Activated CD4-positive, alpha-beta T cell treated with anti-CD3 and anti-CD28 coated beads for 36 hours (primary cell): ENCODE results near the gene MEG3. TPM values are rescaled to one million over a fixed set of nuclear protein-coding genes. Genes with fewer than 3 reads are reported as not detected.

Source experiments
- ATAC-seq: fragments of 200-7000 bp; cut with Tn5 transposase; one replicate; pipeline ENCODE4 v1.10.0; 2021; ENCODE audit warnings: mild to moderate bottlenecking, moderate library complexity
- CTCF ChIA-PET: fragments of 350-600 bp; sonication (Branson Sonifier 250); formaldehyde crosslinking; loops from one replicate; lab custom pipeline; 2021; ENCODE audit warnings: antibody characterized with exemption; lab: Charles Lee
- POLR2A ChIA-PET: fragments of 350-600 bp; sonication (Branson Sonifier 250); formaldehyde crosslinking; loops from one replicate; lab custom pipeline; 2021; ENCODE audit warnings: antibody characterized with exemption, inconsistent platforms; lab: Charles Lee
- DNase-seq: peaks from one replicate; pipeline ENCODE4 v3.0.0-alpha.2; 2020
- H3K27ac Mint-ChIP-seq: one replicate; pipeline ENCODE4 v1.8.0; 2021; ENCODE audit warnings: mixed read lengths
- H3K27me3 Mint-ChIP-seq: one replicate; pipeline ENCODE4 v1.8.0; 2021; ENCODE audit warnings: mixed read lengths
- H3K36me3 Mint-ChIP-seq: one replicate; pipeline ENCODE4 v1.8.0; 2021; ENCODE audit warnings: low read depth, mixed read lengths
- H3K4me1 Mint-ChIP-seq: one replicate; pipeline ENCODE4 v1.8.0; 2021; ENCODE audit warnings: mixed read lengths
- H3K4me3 Mint-ChIP-seq: one replicate; pipeline ENCODE4 v1.8.0; 2021; ENCODE audit warnings: mild to moderate bottlenecking, moderate library complexity, mixed read lengths
- H3K9me3 Mint-ChIP-seq: one replicate; pipeline ENCODE4 v1.8.0; 2021; ENCODE audit warnings: low read depth, mixed read lengths
- intact Hi-C, 2 experiments: fragments of 100-400 bp; cut with DNase I in 1 of 2; cut with micrococcal nuclease in 1 of 2; formaldehyde crosslinking; loops; one replicate each; pipeline versions ENCODE4 v1.14.2 to v1.15.1; 2022 to 2024; cut with DNase I, micrococcal nuclease
- total RNA-seq, 2 experiments: library from RNA; stranded (reverse); gene quantifications; one replicate each; pipeline ENCODE4 v1.2.3, GENCODE V29; 2021

Gene MEG3
- total RNA-seq, 2 experiments from 2014 or later, result not detected

DNA sequence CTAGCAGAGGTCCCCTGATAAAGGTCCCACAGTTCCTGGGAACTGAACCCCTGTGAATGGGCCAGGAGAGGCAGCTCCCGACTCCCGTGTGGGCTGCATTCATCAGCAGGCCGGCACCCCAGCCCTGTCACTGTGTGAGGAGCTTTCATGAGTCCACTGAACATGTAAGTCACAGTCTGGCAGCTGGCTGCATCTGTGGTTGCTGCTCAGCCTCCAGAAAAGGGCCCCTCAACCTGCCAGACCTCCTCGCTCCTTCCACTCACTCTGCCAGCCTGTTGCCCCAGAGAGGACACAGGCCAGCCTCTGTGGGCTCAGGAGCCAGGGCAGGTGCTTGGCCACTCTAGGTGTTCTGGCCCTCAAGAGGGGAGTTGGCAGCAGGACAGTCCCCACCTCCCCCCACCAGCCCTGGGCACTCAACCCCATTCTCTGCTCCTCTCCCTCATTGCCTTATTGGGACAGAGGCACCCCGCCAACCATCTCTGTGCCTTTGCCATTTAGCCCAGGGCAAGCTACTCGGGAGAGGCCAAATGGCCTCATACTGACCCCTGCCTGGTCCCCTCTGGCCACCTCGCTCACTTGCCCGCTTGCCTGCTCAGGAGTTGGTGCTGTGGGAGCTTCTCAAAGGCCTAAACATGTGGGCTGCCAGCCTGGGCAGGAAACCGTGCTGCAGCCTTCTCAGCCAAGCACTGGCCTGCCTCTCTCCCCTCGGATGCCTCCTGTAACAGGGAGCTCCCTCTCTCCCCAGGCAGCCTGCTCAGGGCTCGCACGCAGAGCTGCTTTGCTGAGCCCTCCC, 75.7 kb downstream of the MEG3 start:
- Mint-ChIP-seq H3K36me3 (no peaks in the 10 kb centered on the region), H3K4me1 (no peaks in the 10 kb centered on the region), H3K4me3 (no peak overlapping the region), H3K27me3 (peaks cover 46% of the 10 kb centered on the region), H3K27ac (no peak overlapping the region), H3K9me3 (no peaks in the 10 kb centered on the region)
- ChIA-PET CTCF (interaction anchor here (0.8 kb wide), 1 partner anchor 65 kb away, joined by 3 read pairs; no protein-coding TSS in a partner anchor), POLR2A (no interaction called here)
- DNase-seq (no peak), ATAC-seq (no peak)
- intact Hi-C loops, result loop anchor here in 1 of 2 experiments (1.0 to 2.0 kb wide), 2 partner anchors 51 to 192 kb away; no protein-coding TSS in a partner anchor

DNA sequence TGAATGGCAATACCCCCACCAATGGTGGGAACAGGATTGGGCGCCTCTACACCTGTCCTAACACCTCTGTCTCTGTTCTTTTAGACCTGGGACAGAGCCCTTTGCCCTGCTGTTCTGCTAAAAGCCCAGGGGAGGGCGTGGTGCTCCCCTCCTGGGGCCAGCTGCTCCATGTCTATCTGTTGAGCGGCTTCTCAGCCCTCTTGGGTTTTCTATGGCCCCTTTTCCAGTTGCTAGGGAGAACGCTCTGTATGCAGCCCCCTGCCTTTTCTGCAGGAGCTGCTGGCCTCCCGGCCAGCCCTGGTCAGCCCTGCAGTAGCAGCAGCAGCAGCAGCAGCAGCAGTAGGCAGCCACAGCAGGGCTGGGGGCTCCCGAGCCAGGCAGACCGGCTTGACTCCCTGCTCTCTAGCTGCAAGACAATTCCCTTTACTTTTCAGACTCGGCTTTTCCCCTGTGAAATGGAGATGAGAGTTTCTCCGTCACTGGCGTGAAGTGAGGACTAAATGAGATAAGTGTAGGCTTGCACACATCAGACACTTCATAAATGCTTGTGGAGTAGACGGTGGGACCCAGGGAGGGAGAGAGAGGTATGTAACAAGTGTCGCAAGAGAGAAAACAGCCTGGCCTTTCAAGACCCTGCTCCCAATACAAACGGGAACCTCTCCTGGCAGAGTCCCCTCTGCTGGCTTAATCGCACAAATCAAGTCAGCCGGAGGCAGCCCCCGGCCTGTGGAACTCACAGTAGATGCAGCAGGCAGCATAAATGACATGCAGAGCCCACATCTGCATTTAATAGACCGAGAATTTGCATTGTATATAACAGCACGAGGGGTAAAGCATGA, 76.6 kb downstream of the MEG3 start:
- ChIA-PET CTCF (interaction anchor here (0.8 kb wide), 1 partner anchor 64 kb away, joined by 3 read pairs; no protein-coding TSS in a partner anchor), POLR2A (no interaction called here)
- no peak for DNase-seq
- no peaks in the 10 kb centered on the region for H3K9me3 Mint-ChIP-seq
- no peak for ATAC-seq
- no peak overlapping the region for H3K4me3 Mint-ChIP-seq
- no peaks in the 10 kb centered on the region for H3K36me3 Mint-ChIP-seq
- no peak overlapping the region for H3K27ac Mint-ChIP-seq
- H3K4me1 Mint-ChIP-seq, result no peaks in the 10 kb centered on the region
- H3K27me3 Mint-ChIP-seq, result peaks cover 41% of the 10 kb centered on the region
- intact Hi-C loops, result no loop called here

DNA sequence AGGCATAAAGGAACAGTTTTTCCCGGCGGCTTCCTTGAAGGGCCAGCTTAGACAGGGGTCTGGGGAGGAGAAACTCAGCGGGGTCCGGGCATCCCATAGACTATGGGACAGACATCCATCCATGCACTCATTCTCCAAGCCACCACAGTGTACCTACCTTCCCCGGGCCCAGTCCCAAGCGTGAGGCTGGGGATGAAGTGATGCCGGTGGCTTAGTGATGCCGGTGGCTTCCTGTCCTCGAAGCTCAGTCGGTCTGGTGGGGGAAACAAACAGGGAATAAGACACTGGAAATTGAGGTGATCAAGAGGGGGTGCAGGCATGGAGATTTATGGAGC, 77.2 kb downstream of the MEG3 start:
- H3K4me1 Mint-ChIP-seq, result no peaks in the 10 kb centered on the region
- ChIA-PET POLR2A (no interaction called here), CTCF (no interaction called here)
- H3K36me3 Mint-ChIP-seq, result no peaks in the 10 kb centered on the region
- no peak for DNase-seq
- H3K9me3 Mint-ChIP-seq, result no peaks in the 10 kb centered on the region
- H3K27me3 Mint-ChIP-seq, result peaks cover 40% of the 10 kb centered on the region
- ATAC-seq, result no peak
- no peak overlapping the region for H3K27ac Mint-ChIP-seq
- H3K4me3 Mint-ChIP-seq, result no peak overlapping the region
- intact Hi-C loops, result no loop called here

DNA sequence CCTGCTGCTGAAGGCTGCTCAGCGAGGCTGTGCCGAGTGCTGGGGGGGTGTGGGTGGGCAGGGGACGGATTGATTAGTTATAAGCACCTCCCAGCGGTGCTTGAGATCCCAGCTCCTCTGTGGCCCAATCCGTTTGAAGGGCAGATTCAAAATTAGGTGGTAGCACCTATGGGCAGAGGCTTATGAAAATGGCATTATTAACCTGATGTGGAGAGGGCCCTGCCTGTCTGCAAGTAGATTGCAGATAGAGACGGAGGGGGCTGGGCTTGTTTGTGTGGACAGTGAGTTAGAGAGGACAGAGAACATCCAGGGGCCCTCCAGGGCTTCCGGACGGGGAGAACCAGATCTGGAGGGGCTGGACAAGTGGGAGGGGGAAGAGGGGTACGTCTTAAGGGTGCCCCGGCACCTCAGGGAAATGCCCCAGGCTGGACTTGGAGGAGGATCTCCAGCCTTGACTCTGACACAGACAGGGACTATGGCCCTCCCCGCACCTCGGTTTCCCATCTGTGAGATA, 77.8 kb downstream of the MEG3 start, which contains the start of gene RTL1:
RTL1 (minus strand) TSS at position 51 of the 514 bp plus-strand sequence. CDS start 18,934 bp downstream, outside the sequence.
- Mint-ChIP-seq H3K9me3 (no peaks in the 10 kb centered on the region), H3K4me1 (no peaks in the 10 kb centered on the region), H3K4me3 (no peak within 1 kb of the TSS), H3K36me3 (no peaks in the 10 kb centered on the region), H3K27me3 (peaks cover 40% of the 10 kb centered on the region), H3K27ac (no peak within 1 kb of the TSS)
- ATAC-seq, result no peak
- ChIA-PET POLR2A (no interaction called here), CTCF (no interaction called here)
- intact Hi-C loops, result no loop called here
- DNase-seq, result no peak

DNA sequence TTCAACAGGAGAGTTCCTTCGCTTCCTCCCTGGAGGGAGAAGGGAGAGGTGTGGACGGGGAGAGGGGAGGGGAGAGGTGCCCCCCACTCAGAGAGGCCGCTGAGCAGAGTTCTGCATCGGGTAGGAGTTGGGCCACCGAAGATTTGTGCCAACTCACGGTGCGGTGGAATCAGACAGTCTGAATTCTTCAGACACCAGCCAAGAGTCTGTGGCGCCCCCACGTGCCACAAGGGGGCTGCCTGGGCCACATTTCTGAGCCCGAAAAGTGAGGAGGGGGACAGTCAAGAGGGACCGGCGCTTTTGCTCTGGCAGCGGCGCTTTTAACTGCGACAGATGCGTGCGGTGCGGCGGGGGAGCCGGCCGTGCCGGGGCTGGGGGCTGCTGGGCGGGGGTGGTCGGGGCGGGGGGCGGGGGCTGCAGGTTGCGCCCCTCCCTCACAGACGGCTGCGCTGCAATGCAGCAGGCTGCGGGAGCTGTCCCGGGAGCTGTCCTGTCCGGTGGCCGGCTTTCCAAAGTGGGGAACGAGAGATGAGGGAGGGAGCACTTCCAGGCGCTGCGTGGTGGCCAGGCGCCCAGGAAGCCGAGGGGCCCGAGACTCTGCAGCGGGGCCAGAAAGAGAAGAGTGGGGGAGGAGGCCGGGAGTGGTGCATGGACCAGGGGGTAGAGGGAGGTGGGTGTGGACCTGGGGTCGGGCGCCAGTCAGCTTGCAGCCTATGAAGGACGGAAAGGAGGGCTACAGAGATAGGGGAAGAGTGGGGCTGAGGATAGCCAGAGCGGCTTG, 78.6 kb downstream of the MEG3 start:
- DNase-seq (no peak), ATAC-seq (no peak)
- Mint-ChIP-seq H3K4me3 (no peak overlapping the region), H3K9me3 (no peaks in the 10 kb centered on the region), H3K4me1 (no peaks in the 10 kb centered on the region), H3K36me3 (no peaks in the 10 kb centered on the region), H3K27me3 (peaks cover 34% of the 10 kb centered on the region), H3K27ac (no peak overlapping the region)
- intact Hi-C loops, result loop anchor here in 1 of 2 experiments (5.0 kb wide), 1 partner anchor 723 kb away; no protein-coding TSS in a partner anchor
- POLR2A ChIA-PET, result no interaction called here
- CTCF ChIA-PET, result interaction anchor here (0.7 kb wide), 1 partner anchor 316 kb away, joined by 3 read pairs; no protein-coding TSS in a partner anchor

DNA sequence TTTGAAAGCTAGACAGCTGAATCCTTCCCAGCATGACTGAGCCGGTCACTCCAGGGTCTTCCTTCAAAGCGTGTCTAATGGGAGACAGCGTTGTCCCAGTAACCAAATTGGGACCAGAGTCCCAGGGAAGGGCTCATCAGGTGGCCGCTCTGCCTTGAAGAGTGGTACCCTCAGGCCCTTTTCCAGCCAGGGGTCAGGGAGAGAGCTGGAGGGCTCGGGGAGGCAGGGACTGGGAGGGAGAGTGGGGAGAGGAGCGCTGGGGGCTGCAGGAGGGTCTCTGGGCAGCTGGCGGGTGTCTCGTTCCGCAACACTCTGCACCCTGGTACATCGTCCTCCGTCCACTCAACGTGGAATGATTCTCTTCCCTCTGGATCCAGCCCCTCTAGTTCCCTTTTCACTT, 79.2 kb downstream of the MEG3 start:
- H3K9me3 Mint-ChIP-seq, result no peaks in the 10 kb centered on the region
- H3K4me1 Mint-ChIP-seq, result no peaks in the 10 kb centered on the region
- H3K36me3 Mint-ChIP-seq, result no peaks in the 10 kb centered on the region
- intact Hi-C loops, result loop anchor here in 1 of 2 experiments (5.0 kb wide), 1 partner anchor 722 kb away; no protein-coding TSS in a partner anchor
- no peak for ATAC-seq
- ChIA-PET CTCF (interaction anchor here (0.7 kb wide), 1 partner anchor 317 kb away, joined by 3 read pairs; no protein-coding TSS in a partner anchor), POLR2A (no interaction called here)
- H3K4me3 Mint-ChIP-seq, result no peak overlapping the region
- peaks cover 30% of the 10 kb centered on the region for H3K27me3 Mint-ChIP-seq
- no peak overlapping the region for H3K27ac Mint-ChIP-seq
- no peak for DNase-seq

DNA sequence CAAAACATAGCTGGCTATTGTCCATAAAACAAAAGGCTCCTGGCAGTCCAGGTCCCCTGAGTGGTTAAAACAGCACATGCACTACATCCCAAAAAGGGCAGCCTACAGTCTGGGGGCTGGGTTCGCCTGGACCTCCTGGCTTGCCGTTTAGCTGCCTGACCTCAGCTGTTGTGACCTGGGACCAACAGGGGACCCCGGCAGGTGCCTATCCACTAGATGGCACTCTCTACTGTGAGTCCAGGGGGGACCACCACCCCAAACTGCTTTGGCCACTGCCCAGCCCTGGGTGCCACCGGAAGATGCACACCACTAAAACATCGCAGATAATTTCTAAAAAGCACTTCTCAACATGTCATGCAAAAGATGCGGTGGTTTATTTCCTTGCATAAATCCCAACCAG, 80.5 kb downstream of the MEG3 start:
- CTCF ChIA-PET, result no interaction called here
- POLR2A ChIA-PET, result no interaction called here
- H3K9me3 Mint-ChIP-seq, result no peaks in the 10 kb centered on the region
- H3K27me3 Mint-ChIP-seq, result peaks cover 24% of the 10 kb centered on the region
- DNase-seq (no peak), ATAC-seq (no peak)
- no peaks in the 10 kb centered on the region for H3K36me3 Mint-ChIP-seq
- intact Hi-C loops, result loop anchor here (2.0 to 5.0 kb wide), 3 partner anchors 328 to 722 kb away; no protein-coding TSS in a partner anchor
- no peak overlapping the region for H3K4me3 Mint-ChIP-seq
- no peaks in the 10 kb centered on the region for H3K4me1 Mint-ChIP-seq
- H3K27ac Mint-ChIP-seq, result no peak overlapping the region

DNA sequence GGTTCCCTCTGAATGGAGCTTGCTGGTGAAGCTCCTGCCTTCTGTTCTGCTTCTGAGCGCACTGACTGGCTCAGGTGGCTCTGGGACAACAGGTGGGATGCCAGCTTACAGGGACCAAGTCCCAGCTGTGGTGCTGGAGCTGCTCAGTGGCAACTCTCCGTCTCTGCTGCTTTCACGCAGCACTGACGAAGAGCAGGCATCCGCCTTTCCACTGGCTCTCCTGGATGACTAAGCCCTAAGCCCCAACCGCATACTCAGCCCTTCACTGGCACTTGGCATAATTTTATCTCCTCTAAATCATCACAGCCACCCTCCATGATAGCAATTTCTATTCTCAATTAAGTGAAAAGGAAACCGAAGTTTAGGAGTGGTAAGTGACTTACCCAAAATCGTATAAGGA, 81.3 kb downstream of the MEG3 start:
- Mint-ChIP-seq H3K36me3 (no peaks in the 10 kb centered on the region), H3K27me3 (peaks cover 19% of the 10 kb centered on the region), H3K9me3 (no peaks in the 10 kb centered on the region), H3K4me1 (no peaks in the 10 kb centered on the region), H3K27ac (no peak overlapping the region), H3K4me3 (no peak overlapping the region)
- POLR2A ChIA-PET, result no interaction called here
- intact Hi-C loops, result loop anchor here (2.0 to 5.0 kb wide), 3 partner anchors 328 to 722 kb away; no protein-coding TSS in a partner anchor
- DNase-seq, result no peak
- ATAC-seq, result no peak
- CTCF ChIA-PET, result no interaction called here

DNA sequence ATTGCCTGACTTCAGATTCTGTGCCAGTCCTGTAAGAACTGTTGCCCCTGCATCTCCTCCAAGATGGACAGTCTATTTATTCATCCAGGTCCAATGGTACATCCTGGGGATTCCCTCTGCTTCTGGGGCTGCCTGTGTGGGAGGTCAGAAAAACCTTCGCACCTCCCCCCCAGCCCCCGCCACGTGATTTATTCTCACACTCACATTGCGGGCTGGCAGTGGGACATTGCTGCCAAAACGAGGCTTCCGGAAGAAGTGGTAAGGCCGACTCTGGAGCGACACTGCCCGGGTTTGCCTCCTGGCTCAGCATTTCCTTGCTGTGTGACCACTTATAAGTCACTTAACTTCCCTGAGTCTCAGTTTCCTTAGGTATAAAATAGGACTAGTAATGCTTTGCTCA, 83.5 kb downstream of the MEG3 start:
- no peak for ATAC-seq
- Mint-ChIP-seq H3K4me3 (no peak overlapping the region), H3K27me3 (peaks cover 11% of the 10 kb centered on the region), H3K9me3 (no peaks in the 10 kb centered on the region), H3K27ac (no peak overlapping the region), H3K4me1 (no peaks in the 10 kb centered on the region), H3K36me3 (no peaks in the 10 kb centered on the region)
- intact Hi-C loops, result loop anchor here in 1 of 2 experiments (5.0 kb wide), 1 partner anchor 718 kb away; no protein-coding TSS in a partner anchor
- ChIA-PET CTCF (no interaction called here), POLR2A (no interaction called here)
- no peak for DNase-seq
